Stimulated activated CD4-positive, alpha-beta T cell treated with anti-CD3 and anti-CD28 coated beads, Interleukin-15, amount 100 ng/mL, for 24 hours (primary cell): ENCODE results near the gene DNAAF9.
A peak's percentile ranks its signal among the peaks of the same experiment; 100 is the strongest.
"Not testable (repeated sequence)": the region's sequence is repeated elsewhere in the genome, so short reads cannot be mapped to it uniquely, and the experiment has no call there.

Experiments used
- DNase-seq: peaks from one replicate; pipeline ENCODE4 v3.0.0-alpha.2; 2020

The DNAAF9 gene

GRCh38 chr20:3407040-3407770 is at the start of gene DNAAF9:
Gene DNAAF9, minus strand, starts transcription at chr20:3407669. Its CDS starts 112 bp downstream, at chr20:3407557.
- peak; percentile 63 for DNase-seq

GRCh38 chr20:3456648-3457047 is 49.2 kb upstream of the DNAAF9 start:
- no peak for DNase-seq

- DNase-seq, result no peak
These were observed 47.4 kb upstream of the DNAAF9 start for GRCh38 chr20:3454831-3455230.

- DNase-seq, result no peak
These were observed 45.2 kb upstream of the DNAAF9 start for GRCh38 chr20:3452690-3453089.

- DNase-seq, result no peak
These were observed 44.7 kb upstream of the DNAAF9 start for GRCh38 chr20:3452136-3452535.

GRCh38 chr20:3449319-3449718 is 41.9 kb upstream of the DNAAF9 start:
- no peak for DNase-seq

- DNase-seq, result no peak
These were observed 39.9 kb upstream of the DNAAF9 start for GRCh38 chr20:3447321-3447720.

GRCh38 chr20:3446779-3447178 is 39.3 kb upstream of the DNAAF9 start:
- DNase-seq, result no peak

GRCh38 chr20:3436864-3437574 is 29.6 kb upstream of the DNAAF9 start:
- no peak for DNase-seq

GRCh38 chr20:3434232-3434631 is 26.8 kb upstream of the DNAAF9 start:
- no peak for DNase-seq

- no peak for DNase-seq
These were observed 26.3 kb upstream of the DNAAF9 start for GRCh38 chr20:3433744-3434143.

- DNase-seq, result no peak
These were observed 25.4 kb upstream of the DNAAF9 start for GRCh38 chr20:3432844-3433243.

GRCh38 chr20:3431109-3431508 is 23.6 kb upstream of the DNAAF9 start:
- no peak for DNase-seq

- DNase-seq, result no peak
These were observed 23.1 kb upstream of the DNAAF9 start for GRCh38 chr20:3430376-3431069.

- not testable (repeated sequence) for DNase-seq
These were observed 19.3 kb upstream of the DNAAF9 start for GRCh38 chr20:3426766-3427165.

GRCh38 chr20:3423126-3423525 is 15.7 kb upstream of the DNAAF9 start:
- DNase-seq, result no peak

- no peak for DNase-seq
These were observed 14.5 kb upstream of the DNAAF9 start for GRCh38 chr20:3421985-3422384.

- peak; percentile 62 for DNase-seq
These were observed 12.8 kb upstream of the DNAAF9 start for GRCh38 chr20:3420211-3420707.

- not testable (repeated sequence) for DNase-seq
These were observed 10.7 kb upstream of the DNAAF9 start for GRCh38 chr20:3418161-3418560.

- DNase-seq, result no peak
These were observed 6.7 kb upstream of the DNAAF9 start for GRCh38 chr20:3414122-3414521.

- DNase-seq, result no peak
These were observed 6.0 kb upstream of the DNAAF9 start for GRCh38 chr20:3413393-3413889.

GRCh38 chr20:3412600-3413392 is 5.3 kb upstream of the DNAAF9 start:
- no peak for DNase-seq

GRCh38 chr20:3410464-3410863 is 3.0 kb upstream of the DNAAF9 start:
- no peak for DNase-seq
